Glomerular visceral epithelial cell (primary cell): Measurements from ENCODE around the gene MCAM.
A peak's percentile ranks its signal among the peaks of the same experiment; 100 is the strongest.

Source experiments
- DNase-seq: peaks from one replicate; pipeline ENCODE4 v3.0.0-alpha.2; 2016; ENCODE audit errors: extremely low spot score

The MCAM gene

GRCh38 chr11:119344291-119345010 is 27.5 kb upstream of the MCAM start:
- no peak for DNase-seq

DNA sequence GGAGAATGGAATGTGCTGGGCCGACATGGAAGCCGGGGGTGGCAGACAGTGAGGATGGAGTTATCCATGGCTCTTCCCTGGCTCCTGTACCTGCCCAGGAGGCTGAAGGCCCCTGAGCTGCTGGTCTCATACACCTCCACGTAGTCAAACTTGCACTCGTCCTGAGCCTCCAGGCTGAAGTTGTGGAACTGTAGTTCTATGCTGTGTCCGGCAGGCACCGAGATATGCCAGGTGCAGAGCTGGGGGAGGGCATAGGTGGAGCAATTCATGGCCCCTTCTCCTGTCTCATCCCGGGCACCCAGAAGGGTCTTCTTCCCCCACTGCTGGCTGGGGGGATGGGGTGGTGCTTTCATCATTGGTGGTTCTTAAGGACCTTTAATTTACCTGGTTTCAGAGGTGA is 26.8 kb upstream of the MCAM start:
- DNase-seq, result no peak

GRCh38 chr11:119342362-119343130 is 25.6 kb upstream of the MCAM start:
- no peak for DNase-seq

DNA sequence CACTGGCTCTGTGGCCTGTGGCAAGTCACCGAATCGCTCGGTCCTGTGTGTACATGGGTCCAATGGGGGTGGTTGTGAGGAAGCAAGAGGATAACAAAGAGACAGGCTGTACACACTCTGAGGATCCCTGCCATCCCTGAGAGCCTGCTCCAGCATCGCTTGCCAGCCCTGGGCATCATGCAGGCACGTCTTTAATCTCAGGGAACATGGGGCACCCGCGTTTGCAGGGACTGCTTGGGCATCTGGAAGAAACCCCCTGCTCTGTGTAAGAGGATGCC is 25.0 kb upstream of the MCAM start:
- no peak for DNase-seq

GRCh38 chr11:119341222-119342022 is 24.5 kb upstream of the MCAM start:
- no peak for DNase-seq

DNA sequence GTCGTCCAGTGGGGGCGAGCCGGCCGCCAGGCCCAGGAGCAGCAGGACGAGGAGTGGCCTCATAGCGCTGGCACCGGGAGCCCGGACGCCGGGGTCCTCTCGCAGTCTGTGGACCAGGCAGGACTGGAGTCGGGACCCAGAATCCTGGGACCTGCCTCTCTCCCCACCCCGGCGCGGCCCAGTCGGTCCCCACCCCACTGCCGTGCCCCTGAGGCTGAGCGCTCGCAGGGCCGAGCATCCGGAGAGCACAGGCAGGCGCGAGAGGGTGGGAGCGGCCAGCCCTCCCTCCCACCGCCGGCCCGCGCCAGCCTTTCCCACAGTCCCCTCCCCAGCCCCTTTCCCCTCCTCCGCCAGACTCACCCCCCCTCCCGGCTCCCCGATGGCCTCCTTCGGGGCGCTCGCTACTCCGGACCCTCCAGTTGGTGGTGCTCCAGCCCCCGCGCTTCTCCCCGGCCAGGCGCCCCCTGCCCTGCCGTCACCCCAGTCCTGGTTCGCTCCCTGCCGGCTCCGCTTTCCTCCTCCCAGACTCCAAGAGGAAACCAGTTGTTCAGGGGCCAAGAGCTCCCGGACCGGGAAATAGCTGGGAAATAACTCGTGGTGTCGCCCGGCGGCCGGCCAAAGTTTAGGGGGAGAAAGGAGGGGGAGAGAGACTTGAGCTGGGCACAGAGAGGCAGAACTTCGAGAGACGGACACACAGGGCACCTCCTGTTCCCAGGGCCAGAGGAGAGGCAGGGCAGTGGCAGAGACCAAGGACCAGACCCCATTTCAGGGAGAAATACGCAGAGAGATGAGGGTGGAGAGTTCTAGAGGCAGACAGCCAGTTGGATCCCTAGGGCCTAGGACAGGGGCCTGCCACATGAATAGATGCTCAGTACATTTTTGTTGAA is 23.6 kb upstream of the MCAM start, which contains the start of gene C1QTNF5:
Gene C1QTNF5, minus strand, starts transcription at position 549 of the 887 bp plus-strand sequence. Its CDS starts 486 bp downstream, at position 63.
- no peak for DNase-seq

GRCh38 chr11:119339589-119340334 is 22.8 kb upstream of the MCAM start:
- peak; percentile 52 for DNase-seq

GRCh38 chr11:119338965-119339588 is 22.1 kb upstream of the MCAM start:
- no peak for DNase-seq

DNA sequence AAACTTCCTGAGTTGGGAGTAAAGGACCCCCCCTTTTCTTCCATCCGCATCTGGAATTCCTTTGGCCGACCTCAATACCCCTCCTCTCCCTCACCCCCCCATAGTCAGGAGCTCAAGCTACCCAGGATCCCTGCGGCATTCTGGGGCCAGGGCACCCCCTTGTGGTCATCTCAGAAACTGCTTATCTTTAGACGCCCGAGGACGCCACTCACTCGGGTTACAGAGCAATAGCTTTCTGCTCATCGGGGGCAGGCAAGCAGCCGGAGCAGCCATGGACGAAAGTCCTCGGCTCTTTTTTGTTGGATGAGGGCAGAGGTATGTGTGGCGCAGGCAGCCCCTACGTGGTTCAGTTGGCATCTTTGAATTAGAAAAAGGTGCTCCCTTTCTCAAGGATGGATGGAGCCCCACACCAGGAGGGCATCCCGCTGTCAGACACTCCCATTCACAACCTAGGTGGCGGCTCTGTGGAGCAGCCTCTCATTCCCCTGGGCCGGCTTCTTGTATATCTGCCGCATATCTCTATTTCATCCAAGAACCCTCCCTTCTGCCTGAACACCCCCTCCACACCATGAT is 21.5 kb upstream of the MCAM start:
- peak; percentile 73 for DNase-seq

GRCh38 chr11:119337581-119338317 is 20.8 kb upstream of the MCAM start:
- peak; percentile 40 for DNase-seq

DNA sequence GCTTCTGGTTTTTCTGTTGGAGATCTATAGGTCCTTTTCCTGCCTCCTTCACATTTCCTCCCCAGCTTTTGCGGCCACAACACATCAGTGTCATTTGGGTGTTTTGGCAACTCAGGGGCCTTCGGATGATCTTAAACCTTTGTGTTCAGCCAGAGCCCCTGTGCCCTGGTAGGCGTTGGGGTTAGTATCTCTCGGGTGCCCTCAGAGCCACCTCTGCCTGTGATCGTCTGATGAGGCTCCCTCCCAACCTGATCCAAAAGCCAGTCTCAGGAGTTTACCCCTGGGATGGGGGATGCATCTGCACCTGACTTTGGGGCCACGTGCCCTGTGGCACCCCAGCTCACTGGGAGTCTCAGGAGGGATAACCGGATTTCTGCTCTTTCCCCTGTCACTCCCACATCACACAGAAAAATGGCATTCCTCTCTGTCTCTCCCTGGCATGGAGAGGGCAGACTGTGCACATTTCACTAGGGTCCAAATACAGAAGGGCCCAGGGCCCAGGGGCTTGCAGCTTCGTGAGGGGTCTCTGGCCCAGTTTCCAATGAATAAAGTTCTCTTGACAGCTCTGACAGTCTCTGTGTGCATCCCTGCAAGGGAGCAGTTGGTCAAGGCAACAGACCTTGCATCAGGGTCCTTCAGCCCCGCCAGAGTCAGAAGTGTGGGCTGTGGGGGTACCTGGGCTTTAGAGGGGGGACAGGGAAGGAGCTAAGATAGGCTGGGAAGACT is 20.0 kb upstream of the MCAM start:
- DNase-seq, result no peak

DNA sequence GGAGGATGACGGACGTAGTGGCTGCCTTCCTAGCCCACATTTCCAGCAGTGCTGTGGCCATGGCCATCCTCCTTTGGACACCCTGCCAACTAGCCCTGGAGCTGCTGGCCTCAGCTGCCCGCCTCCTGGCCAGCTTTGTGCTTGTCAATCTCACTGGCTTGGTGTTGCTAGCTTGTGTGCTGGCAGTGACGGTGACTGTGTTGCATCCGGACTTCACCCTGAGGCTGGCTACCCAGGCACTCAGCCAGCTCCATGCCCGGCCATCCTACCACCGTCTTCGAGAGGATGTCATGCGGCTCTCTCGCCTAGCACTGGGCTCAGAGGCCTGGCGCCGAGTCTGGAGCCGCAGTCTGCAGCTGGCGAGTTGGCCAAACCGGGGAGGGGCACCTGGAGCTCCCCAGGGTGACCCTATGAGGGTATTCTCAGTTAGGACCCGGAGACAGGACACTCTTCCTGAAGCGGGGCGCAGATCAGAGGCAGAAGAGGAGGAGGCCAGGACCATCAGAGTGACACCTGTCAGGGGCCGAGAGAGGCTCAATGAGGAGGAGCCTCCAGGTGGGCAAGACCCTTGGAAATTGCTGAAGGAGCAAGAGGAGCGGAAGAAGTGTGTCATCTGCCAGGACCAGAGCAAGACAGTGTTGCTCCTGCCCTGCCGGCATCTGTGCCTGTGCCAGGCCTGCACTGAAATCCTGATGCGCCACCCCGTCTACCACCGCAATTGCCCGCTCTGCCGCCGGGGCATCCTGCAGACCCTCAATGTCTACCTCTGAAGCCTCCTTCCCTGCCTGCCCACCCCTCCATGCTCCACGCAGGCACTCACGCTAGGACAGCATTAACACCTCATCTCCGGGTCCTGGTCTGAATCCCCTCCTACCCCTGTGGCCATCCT is 19.0 kb upstream of the MCAM start:
- DNase-seq, result no peak

- no peak for DNase-seq
Measured at GRCh38 chr11:119335091-119335654, 18.2 kb upstream of the MCAM start.

GRCh38 chr11:119334174-119334930 is 17.4 kb upstream of the MCAM start, which contains the start of gene RNF26:
RNF26 (plus strand) TSS chr11:119334527; CDS start chr11:119335123, 596 bp downstream.
- peak; percentile 94 for DNase-seq

- DNase-seq, result no peak
Measured at GRCh38 chr11:119332111-119332765, 15.3 kb upstream of the MCAM start.

DNA sequence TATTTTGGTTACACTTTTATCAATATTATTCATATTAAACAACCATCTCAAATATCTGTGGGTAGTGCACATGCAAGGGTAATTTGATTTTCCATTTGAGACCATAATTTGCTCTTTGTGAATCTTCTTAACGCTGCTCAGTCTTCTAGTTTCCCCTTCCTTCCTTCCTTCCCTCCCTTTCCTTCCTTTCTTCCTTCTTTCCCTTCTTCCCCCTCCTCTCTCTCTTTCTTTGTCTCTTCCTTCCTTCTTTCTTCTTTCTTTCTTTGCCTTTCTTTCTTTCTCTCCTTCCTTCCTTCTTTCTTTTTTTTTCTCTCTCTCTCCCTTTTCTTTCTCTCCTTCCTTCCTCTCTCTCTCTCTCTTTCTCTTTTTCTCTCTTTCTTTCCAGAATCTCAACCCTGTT is 13.3 kb upstream of the MCAM start:
- DNase-seq, result no peak
